Vagina (tissue), 2 donors: Measurements from ENCODE around the gene APOL3. TPM values are rescaled to one million over a fixed set of nuclear protein-coding genes. Genes with fewer than 3 reads are reported as not detected.

ENCODE experiments used
- DNase-seq, 2 donors: peaks; one replicate each; pipeline ENCODE4 v3.0.0-alpha.2; 2017; ENCODE audit errors: extremely low spot score in 2 of 2
- H3K27ac ChIP-seq: fragments of 200-600 bp; sonication (generic); one replicate; pipeline ENCODE4 v1.5.1; 2019
- H3K27me3 ChIP-seq: fragments of 200-600 bp; sonication (generic); one replicate; pipeline ENCODE4 v1.5.1; 2019
- H3K36me3 ChIP-seq, 2 donors: fragments of 200-600 bp; sonication (generic); one replicate each; pipeline ENCODE4 v1.5.1; 2017 to 2019
- H3K4me1 ChIP-seq: fragments of 200-600 bp; sonication (generic); one replicate; pipeline ENCODE4 v1.5.1; 2019
- H3K4me3 ChIP-seq, 2 donors: fragments of 200-600 bp; sonication (generic); 1 replicate in 1 of 2; 2 replicates in 1 of 2; pipeline ENCODE4 v1.5.1; 2016 to 2019
- H3K9me3 ChIP-seq: fragments of 200-600 bp; sonication (generic); one replicate; pipeline ENCODE4 v1.5.1; 2019
- CTCF ChIP-seq, 3 experiments: fragments of 450-650 bp in 2 of 3; fragments of 200-600 bp in 1 of 3; sonication (generic) in 1 of 3; IDR thresholded peaks; one replicate each; pipeline ENCODE4 v1.5.1; 2017 to 2019; ENCODE audit warnings: antibody characterized with exemption in 3 of 3, mild to moderate bottlenecking in 2 of 3, moderate library complexity in 2 of 3
- POLR2A ChIP-seq, 2 donors: fragments of 450-650 bp; IDR thresholded peaks; one replicate each; pipeline ENCODE4 v1.6.1; 2017; ENCODE audit warnings: antibody characterized with exemption in 2 of 2, mild to moderate bottlenecking in 2 of 2, moderate library complexity in 2 of 2
- POLR2AphosphoS5 ChIP-seq, 2 donors: sonication (generic); formaldehyde crosslinking; IDR thresholded peaks; one replicate each; pipeline ENCODE4 v1.9.0; 2017; ENCODE audit warnings: antibody characterized with exemption in 2 of 2, mild to moderate bottlenecking in 2 of 2, low read depth in 1 of 2; ENCODE audit not compliant: insufficient read depth in 1 of 2
- intact Hi-C: fragments of 100-400 bp; cut with DNase I; formaldehyde crosslinking; loops from one replicate; pipeline ENCODE4 v1.15.1; 2023
- total RNA-seq: library from RNA; depleted of rRNA; stranded (reverse); fragments of >200 nt; gene quantifications from one replicate; pipeline ENCODE4 v1.2.3, GENCODE V29; 2016

APOL3 gene
- total RNA-seq, 1 donor from 2014 or later: 48.9 TPM

GRCh38 chr22:36184433-36185025, 24.0 kb upstream of the APOL3 start:
- no peak overlapping the region for H3K27ac ChIP-seq
- intact Hi-C loops: loop anchor here (5.0 kb wide), 1 partner anchor 42 kb away; no protein-coding TSS in a partner anchor
- DNase-seq: no peak
- no peak for TF ChIP-seq POLR2A (IDR thresholded peaks at IDR 0.05)
- TF ChIP-seq CTCF (IDR thresholded peaks at IDR 0.05): no peak
- no peak for TF ChIP-seq POLR2AphosphoS5 (IDR thresholded peaks at IDR 0.05; ENCODE audit: insufficient read depth in 1 of 2, low read depth in 1 of 2)
- H3K27me3 ChIP-seq: no peaks in the 10 kb centered on the region
- H3K4me3 ChIP-seq: no peak overlapping the region
- H3K4me1 ChIP-seq: no peaks in the 10 kb centered on the region
- no peaks in the 10 kb centered on the region for H3K36me3 ChIP-seq
- H3K9me3 ChIP-seq: no peaks in the 10 kb centered on the region

GRCh38 chr22:36183446-36183845, 22.9 kb upstream of the APOL3 start:
- no peaks in the 10 kb centered on the region for H3K9me3 ChIP-seq
- H3K4me3 ChIP-seq: no peak overlapping the region
- no peaks in the 10 kb centered on the region for H3K4me1 ChIP-seq
- no peak overlapping the region for H3K27ac ChIP-seq
- no peaks in the 10 kb centered on the region for H3K36me3 ChIP-seq
- no peak for TF ChIP-seq POLR2AphosphoS5 (IDR thresholded peaks at IDR 0.05; ENCODE audit: insufficient read depth in 1 of 2, low read depth in 1 of 2)
- no peak for TF ChIP-seq POLR2A (IDR thresholded peaks at IDR 0.05)
- TF ChIP-seq CTCF (IDR thresholded peaks at IDR 0.05): no peak
- intact Hi-C loops: loop anchor here (5.0 kb wide), 1 partner anchor 41 kb away; no protein-coding TSS in a partner anchor
- DNase-seq: no peak
- no peaks in the 10 kb centered on the region for H3K27me3 ChIP-seq

GRCh38 chr22:36182857-36183256, 22.3 kb upstream of the APOL3 start:
- TF ChIP-seq POLR2A (IDR thresholded peaks at IDR 0.05) (no peak), POLR2AphosphoS5 (IDR thresholded peaks at IDR 0.05; ENCODE audit: insufficient read depth in 1 of 2, low read depth in 1 of 2) (no peak), CTCF (IDR thresholded peaks at IDR 0.05) (no peak)
- intact Hi-C loops: loop anchor here (5.0 kb wide), 1 partner anchor 41 kb away; no protein-coding TSS in a partner anchor
- Histone ChIP-seq H3K36me3 (no peaks in the 10 kb centered on the region), H3K4me3 (no peak overlapping the region), H3K9me3 (no peaks in the 10 kb centered on the region), H3K4me1 (no peaks in the 10 kb centered on the region), H3K27ac (no peak overlapping the region), H3K27me3 (no peaks in the 10 kb centered on the region)
- DNase-seq: no peak

GRCh38 chr22:36182056-36182455, 21.5 kb upstream of the APOL3 start:
- no peaks in the 10 kb centered on the region for H3K9me3 ChIP-seq
- no peaks in the 10 kb centered on the region for H3K4me1 ChIP-seq
- H3K27ac ChIP-seq: no peak overlapping the region
- no peaks in the 10 kb centered on the region for H3K27me3 ChIP-seq
- intact Hi-C loops: loop anchor here (5.0 kb wide), 1 partner anchor 40 kb away; no protein-coding TSS in a partner anchor
- DNase-seq: no peak
- no peak for TF ChIP-seq CTCF (IDR thresholded peaks at IDR 0.05)
- no peak for TF ChIP-seq POLR2A (IDR thresholded peaks at IDR 0.05)
- no peak for TF ChIP-seq POLR2AphosphoS5 (IDR thresholded peaks at IDR 0.05; ENCODE audit: insufficient read depth in 1 of 2, low read depth in 1 of 2)
- no peaks in the 10 kb centered on the region for H3K36me3 ChIP-seq
- H3K4me3 ChIP-seq: no peak overlapping the region

- TF ChIP-seq POLR2A (IDR thresholded peaks at IDR 0.05) (no peak), CTCF (IDR thresholded peaks at IDR 0.05) (no peak), POLR2AphosphoS5 (IDR thresholded peaks at IDR 0.05; ENCODE audit: insufficient read depth in 1 of 2, low read depth in 1 of 2) (no peak)
- H3K27me3 ChIP-seq: no peaks in the 10 kb centered on the region
- no peaks in the 10 kb centered on the region for H3K4me1 ChIP-seq
- H3K36me3 ChIP-seq: no peaks in the 10 kb centered on the region
- H3K4me3 ChIP-seq: no peak overlapping the region
- intact Hi-C loops: loop anchor here (5.0 kb wide), 1 partner anchor 39 kb away; no protein-coding TSS in a partner anchor
- H3K27ac ChIP-seq: no peak overlapping the region
- H3K9me3 ChIP-seq: no peaks in the 10 kb centered on the region
- DNase-seq: no peak
Observed at GRCh38 chr22:36180928-36181327, 20.4 kb upstream of the APOL3 start.
